Psoas muscle (tissue), 8 donors: ENCODE results near the gene ADCY9. TPM values are rescaled to one million over a fixed set of nuclear protein-coding genes. Genes with fewer than 3 reads are reported as not detected.

ENCODE experiments used
- ATAC-seq, 4 donors: fragments of 200-7000 bp; cut with Tn5 transposase; one replicate each; pipeline ENCODE4 v1.9.1; 2020; ENCODE audit warnings: moderate library complexity in 3 of 4, mild to moderate bottlenecking in 2 of 4
- DNase-seq, 2 donors: peaks; one replicate each; pipeline ENCODE4 v3.0.0-alpha.2; 2020
- H3K27ac ChIP-seq: fragments of 200-600 bp; one replicate; pipeline ENCODE4 v1.8.0; 2022
- H3K27me3 ChIP-seq, 3 donors: fragments of 200-600 bp in 1 of 3; one replicate each; pipeline versions ENCODE4 v1.6.1 to v1.8.0; 2013 to 2022; ENCODE audit warnings: low read length in 2 of 3, mild to moderate bottlenecking in 2 of 3, moderate library complexity in 1 of 3; ENCODE audit not compliant: insufficient read depth in 3 of 3
- H3K36me3 ChIP-seq, 2 donors: fragments of 200-600 bp in 1 of 2; one replicate each; pipeline versions ENCODE4 v1.6.1 to v1.8.0; 2013 to 2022; ENCODE audit warnings: low read depth in 1 of 2, mild to moderate bottlenecking in 1 of 2, moderate library complexity in 1 of 2; ENCODE audit not compliant: insufficient read depth in 1 of 2
- H3K4me1 ChIP-seq: fragments of 200-600 bp; one replicate; pipeline ENCODE4 v1.8.0; 2022
- H3K4me3 ChIP-seq: fragments of 200-600 bp; one replicate; pipeline ENCODE4 v1.8.0; 2022; ENCODE audit warnings: mild to moderate bottlenecking
- H3K9me3 ChIP-seq: fragments of 200-600 bp; one replicate; pipeline ENCODE4 v1.8.0; 2022
- CTCF ChIP-seq: fragments of 200-600 bp; IDR thresholded peaks from one replicate; pipeline ENCODE4 v1.8.0; 2022; ENCODE audit warnings: antibody characterized with exemption
- WGBS, 3 donors: extraction: QIAGEN DNeasy Blood & Tissue Kit; methylation state at CpG; one replicate each; pipeline versions ENCODE4 v1.1.6 to v1.1.7; 2013; 5-methylcytosine and 5-hydroxymethylcytosine counted together
- intact Hi-C, 2 donors: fragments of 100-400 bp; cut with DNase I; formaldehyde crosslinking; loops; one replicate each; pipeline versions ENCODE4 v1.11.0 to v1.14.2; 2022
- polyA plus RNA-seq, 3 donors: library from polyadenylated mRNA; stranded (reverse); fragments of 200-250 nt; gene quantifications; one replicate each; pipeline ENCODE4 v1.2.3, GENCODE V29; 2013
- total RNA-seq, 4 donors: library from RNA; stranded (reverse); fragmentation: NEBNext Ultra II Directional in 2 of 4; extraction: Animal tissue kit (Norgen Biotek cat#: 25700) in 2 of 4; gene quantifications; one replicate each; pipeline versions ENCODE4 v1.2.1 to v1.2.4, GENCODE V29; 2021 to 2023
- donor health status: healthy with polysubstance abuse.
- donor health status: DM: no; HTN: no; CAD: no; lungs with moderate emphysema.
- donor health status: Bipolar disorder and iron deficiency.
- donor health status: healthy.
- donor health status: DM: yes; HTN: yes; CAD: no.
- donor health status: DM: no; HTN: no; CAD: no.
- donor health status: DM: no; HTN: no; CAD: no.
- donor health status: DM: yes; HTN: yes; CAD: no.

Gene ADCY9
- total and polyA plus RNA-seq, 7 donors: 9.0 to 134 (median 44.9) TPM

DNA sequence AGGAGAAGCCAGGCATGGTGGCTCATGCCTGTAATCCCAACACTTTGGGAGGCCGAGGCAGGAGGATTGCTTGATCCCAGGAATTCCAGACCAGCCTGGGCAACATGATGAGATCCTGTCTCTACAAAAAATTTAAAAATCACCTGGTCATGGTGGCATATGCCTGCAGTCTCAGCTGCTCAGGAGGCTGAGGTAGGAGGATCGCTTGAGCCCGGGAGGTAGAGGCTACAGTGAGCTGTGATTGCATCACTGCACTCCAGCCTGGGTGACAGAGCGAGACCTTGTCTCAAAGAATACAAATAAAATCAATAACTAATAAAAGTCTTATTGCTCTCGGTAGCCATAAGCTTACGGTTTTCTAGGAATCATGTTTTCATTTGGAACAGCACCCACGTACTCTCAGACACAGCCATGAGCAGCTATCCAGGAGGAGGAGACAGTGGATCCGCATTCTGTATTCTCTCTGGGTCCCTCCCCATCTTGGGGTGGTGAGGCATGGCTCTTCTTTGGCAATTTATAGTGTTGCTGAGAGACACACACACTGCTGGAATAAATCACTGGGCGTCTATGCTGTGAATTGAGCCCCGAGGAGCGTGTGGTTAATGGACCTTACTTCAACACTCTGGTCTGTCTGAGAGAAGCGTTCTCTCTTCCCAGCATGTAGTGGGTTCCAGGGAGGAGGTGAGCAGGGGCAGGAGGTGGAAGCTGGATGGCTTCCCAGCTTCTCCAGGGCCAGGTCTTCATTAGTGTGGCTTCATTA, 8.5 kb upstream of the ADCY9 start:
- 77 to 82% (median 82%) methylated on average over 12 of the region's 12 CpGs for WGBS, 3 donors
- H3K36me3 ChIP-seq: no peaks in the 10 kb centered on the region
- no peaks in the 10 kb centered on the region for H3K9me3 ChIP-seq
- no peaks in the 10 kb centered on the region for H3K27me3 ChIP-seq
- H3K4me3 ChIP-seq: no peak overlapping the region
- DNase-seq: no peak
- no peak for ATAC-seq
- no peak for TF ChIP-seq CTCF
- H3K27ac ChIP-seq: no peak overlapping the region
- intact Hi-C loops: no loop called here
- no peaks in the 10 kb centered on the region for H3K4me1 ChIP-seq

DNA sequence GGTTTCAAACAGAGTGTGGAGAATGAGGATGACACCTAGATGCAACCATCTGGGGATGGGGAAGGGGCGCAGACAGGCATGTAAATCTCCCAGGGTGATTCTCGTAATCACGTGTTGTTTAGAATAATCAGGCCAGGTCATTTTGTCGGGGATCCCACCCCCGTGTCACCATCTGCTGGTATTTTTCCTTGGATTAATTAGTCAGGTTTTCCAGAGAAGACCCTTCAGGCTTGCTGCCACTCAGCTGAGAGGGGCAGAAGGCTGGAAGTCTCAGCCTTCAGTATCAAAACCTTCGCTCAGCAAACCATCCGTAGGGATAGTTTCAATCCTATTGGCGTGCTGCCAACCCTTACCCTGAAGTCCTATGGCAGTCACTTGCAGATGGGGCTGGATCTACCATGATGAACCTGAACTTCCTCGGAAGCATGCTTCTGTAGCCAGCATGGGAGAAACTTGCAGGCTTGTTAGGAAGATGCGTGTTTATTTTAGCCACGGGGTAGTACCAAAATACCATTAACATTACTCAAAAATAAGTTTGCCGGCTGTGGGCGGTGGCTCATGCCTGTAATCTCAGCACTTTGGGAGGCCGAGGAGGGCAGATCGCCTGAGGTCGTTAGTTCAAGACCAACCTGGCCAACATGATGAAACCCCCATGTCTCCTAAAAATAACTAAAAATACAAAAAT, 7.5 kb upstream of the ADCY9 start:
- ATAC-seq: no peak
- no peak overlapping the region for H3K4me3 ChIP-seq
- no peaks in the 10 kb centered on the region for H3K27me3 ChIP-seq
- no peak overlapping the region for H3K27ac ChIP-seq
- intact Hi-C loops: no loop called here
- no peak for TF ChIP-seq CTCF
- H3K4me1 ChIP-seq: no peaks in the 10 kb centered on the region
- H3K9me3 ChIP-seq: no peaks in the 10 kb centered on the region
- no peaks in the 10 kb centered on the region for H3K36me3 ChIP-seq
- no peak for DNase-seq
- WGBS, 3 donors: 66 to 67% (median 67%) methylated on average over 16 of the region's 16 CpGs

- intact Hi-C loops: no loop called here
- ATAC-seq (no peak), DNase-seq (no peak)
- Histone ChIP-seq H3K36me3 (no peaks in the 10 kb centered on the region), H3K4me3 (no peak overlapping the region), H3K4me1 (peaks cover 3% of the 10 kb centered on the region), H3K27me3 (no peaks in the 10 kb centered on the region), H3K9me3 (no peaks in the 10 kb centered on the region), H3K27ac (no peak overlapping the region)
- WGBS, 3 donors: 85 to 86% (median 85%) methylated on average over 4 of the region's 4 CpGs
- no peak for TF ChIP-seq CTCF
Observed at GRCh38 chr16:4120176-4120575, 3.9 kb upstream of the ADCY9 start.

GRCh38 chr16:4117250-4117578, 972 bp upstream of the ADCY9 start:
- H3K27me3 ChIP-seq: no peaks in the 10 kb centered on the region
- DNase-seq (no peak), ATAC-seq (no peak)
- H3K4me3 ChIP-seq: peak overlapping the region; percentile 80
- H3K36me3 ChIP-seq: no peaks in the 10 kb centered on the region
- H3K4me1 ChIP-seq: peaks cover 28% of the 10 kb centered on the region
- WGBS, 3 donors: 84 to 92% (median 85%) methylated on average over 12 of the region's 12 CpGs
- intact Hi-C loops: loop anchor here (2.0 to 5.0 kb wide), 3 partner anchors 68 to 135 kb away; no protein-coding TSS in a partner anchor
- peak overlapping the region; percentile 91 for H3K27ac ChIP-seq
- H3K9me3 ChIP-seq: no peaks in the 10 kb centered on the region
- TF ChIP-seq CTCF: no peak
